GM23248 (cell line): ENCODE measurements around the gene PPP4R2. TPM values are rescaled to one million over a fixed set of nuclear protein-coding genes. Genes with fewer than 3 reads are reported as not detected.
"Not testable (repeated sequence)": the region's sequence is repeated elsewhere in the genome, so short reads cannot be mapped to it uniquely, and the experiment has no call there.

Source experiments
- DNase-seq: peaks from one replicate; pipeline ENCODE4 v3.0.0-alpha.2; 2015
- H2AFZ ChIP-seq: fragments of 200-600 bp; sonication (generic); 2 replicates; pipeline ENCODE4 v1.6.1; 2016; ENCODE audit warnings: antibody characterized with exemption
- H3F3A ChIP-seq: fragments of 200-600 bp; sonication (generic); 2 replicates; pipeline ENCODE4 v1.6.1; 2016; ENCODE audit warnings: mild to moderate bottlenecking, antibody characterized with exemption, mixed run types; ENCODE audit not compliant: insufficient read depth
- H3K27ac ChIP-seq: fragments of 200-600 bp; sonication (generic); 2 replicates; pipeline ENCODE4 v1.5.1; 2016; ENCODE audit warnings: mild to moderate bottlenecking
- H3K27me3 ChIP-seq: fragments of 200-600 bp; sonication (generic); replicated peaks from 2 replicates; pipeline ENCODE4 v1.6.1; 2016; ENCODE audit warnings: mild to moderate bottlenecking; ENCODE audit not compliant: insufficient read depth
- H3K36me3 ChIP-seq: fragments of 200-600 bp; sonication (generic); 2 replicates; pipeline ENCODE4 v1.6.1; 2016; ENCODE audit warnings: low read depth, mild to moderate bottlenecking
- H3K4me1 ChIP-seq: fragments of 200-600 bp; sonication (generic); 2 replicates; pipeline ENCODE4 v1.6.1; 2016; ENCODE audit warnings: mild to moderate bottlenecking; ENCODE audit not compliant: insufficient read depth
- H3K4me2 ChIP-seq: fragments of 200-600 bp; sonication (generic); one replicate; pipeline ENCODE4 v1.6.1; 2016; ENCODE audit warnings: mild to moderate bottlenecking; ENCODE audit not compliant: unreplicated experiment
- H3K4me3 ChIP-seq: fragments of 200-600 bp; sonication (generic); 2 replicates; pipeline ENCODE4 v1.5.1; 2016; ENCODE audit warnings: mild to moderate bottlenecking
- H3K79me2 ChIP-seq: fragments of 200-600 bp; sonication (generic); 2 replicates; pipeline ENCODE4 v1.6.1; 2016; ENCODE audit warnings: mild to moderate bottlenecking; ENCODE audit not compliant: insufficient read depth
- H3K9ac ChIP-seq: fragments of 200-600 bp; sonication (generic); 2 replicates; pipeline ENCODE4 v1.6.1; 2016; ENCODE audit warnings: mild to moderate bottlenecking
- H3K9me2 ChIP-seq: fragments of 200-600 bp; sonication (generic); 2 replicates; pipeline ENCODE4 v1.6.1; 2016; ENCODE audit warnings: mixed run types, mild to moderate bottlenecking, moderate library complexity; ENCODE audit not compliant: insufficient read depth
- H3K9me3 ChIP-seq: fragments of 200-600 bp; sonication (generic); one replicate; pipeline ENCODE4 v1.6.1; 2017; ENCODE audit warnings: low read depth
- H4K20me1 ChIP-seq: fragments of 200-600 bp; sonication (generic); 2 replicates; pipeline ENCODE4 v1.6.0; 2016; ENCODE audit not compliant: insufficient read depth
- EZH2 ChIP-seq: fragments of 200-600 bp; sonication (generic); IDR thresholded peaks from 2 replicates; pipeline ENCODE4 v1.6.1; 2018; ENCODE audit warnings: antibody characterized with exemption, mild to moderate bottlenecking; ENCODE audit not compliant: insufficient read depth, poor library complexity, severe bottlenecking
- EZH2phosphoT487 ChIP-seq: fragments of 200-600 bp; sonication (generic); IDR thresholded peaks from 2 replicates; pipeline ENCODE4 v1.6.1; 2018; ENCODE audit warnings: antibody characterized with exemption, moderate library complexity, mild to moderate bottlenecking, low read depth; ENCODE audit not compliant: insufficient read depth
- WGBS, 2 experiments: methylation state at CpG; one replicate each; pipeline ENCODE4 v1.1.6; 2015 to 2017; ENCODE audit warnings: low lambda C conversion rate in 2 of 2, low coverage in 1 of 2; ENCODE audit errors: missing lambda C conversion rate in 2 of 2; 5-methylcytosine and 5-hydroxymethylcytosine counted together
- in situ Hi-C: fragments of 300-500 bp; cut with MboI; formaldehyde crosslinking; loops from 2 replicates; pipeline ENCODE4 v1.15.0; 2020
- polyA plus RNA-seq: library from polyadenylated mRNA; unstranded; fragments of >200 nt; fragmentation: Nextera tagmentation; extraction: Ambion mirVana; gene quantifications from 2 replicates; pipeline ENCODE4 v1.2.1, GENCODE V29; 2016
- total RNA-seq: library from RNA; depleted of rRNA; stranded (reverse); fragments of >200 nt; shearing (Covaris generic); gene quantifications from 2 replicates; pipeline ENCODE4 v1.2.3, GENCODE V29; 2014

The PPP4R2 gene
- total and polyA plus RNA-seq, 2 experiments from 2014 or later = 31.6 to 46.6 TPM

- peaks cover 42% of the 10 kb centered on the region for H3K36me3 ChIP-seq
- no peak for TF ChIP-seq EZH2
- no peak for TF ChIP-seq EZH2phosphoT487
- WGBS, 2 experiments = 6 to 7% methylated on average over 1 of the region's 1 CpG
- H3K4me3 ChIP-seq = peak overlapping the region; percentile 8; the same call in 1 of the 2 replicates
- peak; percentile 72 for DNase-seq
- H3K27ac ChIP-seq = peak overlapping the region; percentile 74
- H3K79me2 ChIP-seq = peaks cover 49% of the 10 kb centered on the region
- H3K9ac ChIP-seq = peak overlapping the region; percentile 42
- no peaks in the 10 kb centered on the region for H3K27me3 ChIP-seq
- H4K20me1 ChIP-seq = no peaks in the 10 kb centered on the region
- peak overlapping the region; percentile 35 for H3K4me2 ChIP-seq
- in situ Hi-C loops = no loop called here
- peaks cover 26% of the 10 kb centered on the region for H3F3A ChIP-seq
- no peaks in the 10 kb centered on the region for H3K9me2 ChIP-seq
- H3K9me3 ChIP-seq = no peaks in the 10 kb centered on the region
- peaks cover 41% of the 10 kb centered on the region for H3K4me1 ChIP-seq
- no peak overlapping the region for H2AFZ ChIP-seq
These were observed 63.7 kb downstream of the PPP4R2 start for GRCh38 chr3:73060302-73060723.

- Histone ChIP-seq H3K36me3 (peaks cover 43% of the 10 kb centered on the region), H3K79me2 (peaks cover 52% of the 10 kb centered on the region), H3K4me3 (peak within 1 kb of the TSS; percentile 8; the same call in 1 of the 2 replicates), H3K9ac (peak within 1 kb of the TSS; percentile 42), H2AFZ (no peak within 1 kb of the TSS), H3K4me1 (peaks cover 45% of the 10 kb centered on the region), H4K20me1 (no peaks in the 10 kb centered on the region), H3K4me2 (peak within 1 kb of the TSS; percentile 35), H3K9me2 (no peaks in the 10 kb centered on the region), H3F3A (peaks cover 32% of the 10 kb centered on the region), H3K27me3 (no peaks in the 10 kb centered on the region), H3K27ac (peak within 1 kb of the TSS; percentile 74), H3K9me3 (no peaks in the 10 kb centered on the region)
- 50 to 62% methylated on average over 2 of the region's 2 CpGs for WGBS, 2 experiments
- no peak for DNase-seq
- in situ Hi-C loops = no loop called here
- TF ChIP-seq EZH2phosphoT487 (no peak), EZH2 (no peak)
These were observed 64.8 kb downstream of the PPP4R2 start, which contains the start of gene EBLN2 for GRCh38 chr3:73061416-73061815. EBLN2 (plus strand) TSS chr3:73061659; CDS start chr3:73062082, 423 bp downstream.

GRCh38 chr3:73066243-73066642, 69.6 kb downstream of the PPP4R2 start:
- H2AFZ ChIP-seq, in situ Hi-C loops, H3K9ac ChIP-seq, H3K9me3 ChIP-seq, H4K20me1 ChIP-seq, H3K9me2 ChIP-seq, H3K27me3 ChIP-seq: not testable (repeated sequence)
- Histone ChIP-seq H3F3A (peaks cover 41% of the 10 kb centered on the region), H3K27ac (peak overlapping the region; percentile 61), H3K4me1 (peaks cover 54% of the 10 kb centered on the region), H3K4me3 (peak overlapping the region; percentile 31; the same call in 1 of the 2 replicates), H3K36me3 (peaks cover 51% of the 10 kb centered on the region), H3K4me2 (peak overlapping the region; percentile 35), H3K79me2 (peaks cover 65% of the 10 kb centered on the region)
- peak; percentile 47 for DNase-seq

- H3K9me2 ChIP-seq = no peaks in the 10 kb centered on the region
- H3K27me3 ChIP-seq = no peaks in the 10 kb centered on the region
- in situ Hi-C loops = no loop called here
- peaks cover 63% of the 10 kb centered on the region for H3K4me1 ChIP-seq
- H3K9me3 ChIP-seq = no peaks in the 10 kb centered on the region
- no peak overlapping the region for H3K9ac ChIP-seq
- H3K36me3 ChIP-seq = peaks cover 33% of the 10 kb centered on the region
- H4K20me1 ChIP-seq = no peaks in the 10 kb centered on the region
- TF ChIP-seq EZH2phosphoT487 = no peak
- no peak for TF ChIP-seq EZH2
- 70 to 72% methylated on average over 3 of the region's 3 CpGs for WGBS, 2 experiments
- H2AFZ ChIP-seq = no peak overlapping the region
- peaks cover 44% of the 10 kb centered on the region for H3K79me2 ChIP-seq
- H3K4me2 ChIP-seq = no peak overlapping the region
- DNase-seq = peak; percentile 9
- H3K4me3 ChIP-seq = no peak overlapping the region
- H3K27ac ChIP-seq = no peak overlapping the region
- H3F3A ChIP-seq = peaks cover 51% of the 10 kb centered on the region
These were observed 71.8 kb downstream of the PPP4R2 start for GRCh38 chr3:73068419-73068818.

- Histone ChIP-seq H3K4me2 (no peak overlapping the region), H3K36me3 (peaks cover 26% of the 10 kb centered on the region), H3K79me2 (peaks cover 36% of the 10 kb centered on the region), H2AFZ (no peak overlapping the region), H3K4me3 (no peak overlapping the region), H3K4me1 (peaks cover 65% of the 10 kb centered on the region), H3F3A (peaks cover 52% of the 10 kb centered on the region), H3K27ac (no peak overlapping the region), H3K27me3 (no peaks in the 10 kb centered on the region), H3K9me3 (no peaks in the 10 kb centered on the region), H3K9me2 (no peaks in the 10 kb centered on the region), H3K9ac (no peak overlapping the region), H4K20me1 (no peaks in the 10 kb centered on the region)
- in situ Hi-C loops = no loop called here
- WGBS, 2 experiments = 96 to 100% methylated on average over 4 to 5 of the region's 5 CpGs
- DNase-seq = no peak
- TF ChIP-seq EZH2 = no peak
- TF ChIP-seq EZH2phosphoT487 = no peak
These were observed 72.6 kb downstream of the PPP4R2 start for GRCh38 chr3:73069187-73069586.
